Uterus (tissue), 2 donors: ENCODE measurements around the gene SPTAN1.
A peak's percentile ranks its signal among the peaks of the same experiment; 100 is the strongest.

Experiments used
- CTCF ChIP-seq, 4 experiments: fragments of 200-600 bp in 2 of 4; fragments of 450-650 bp in 2 of 4; sonication (generic) in 2 of 4; IDR thresholded peaks; one replicate each; pipeline ENCODE4 v1.5.1; 2016 to 2019; ENCODE audit warnings: antibody characterized with exemption in 4 of 4, mild to moderate bottlenecking in 2 of 4, moderate library complexity in 1 of 4
- POLR2A ChIP-seq, 2 donors: fragments of 450-650 bp; IDR thresholded peaks; one replicate each; pipeline ENCODE4 v1.6.1; 2016; ENCODE audit warnings: antibody characterized with exemption in 2 of 2, mild to moderate bottlenecking in 1 of 2, moderate library complexity in 1 of 2

GRCh38 chr9:128656416-128657343 is 104.3 kb downstream of the SPTAN1 start, which contains the start of gene DYNC2I2:
- peak in 1 of 4 experiments; percentile 2 for TF ChIP-seq CTCF (IDR thresholded peaks at IDR 0.05)
- peak; percentile 25 to 65 for TF ChIP-seq POLR2A (IDR thresholded peaks at IDR 0.05)
